Astrocyte (in vitro differentiated cells and primary cell): ENCODE measurements around the gene RAB11FIP4.

Experiments used
- EZH2 ChIP-seq: IDR thresholded peaks from 2 replicates; pipeline ENCODE4 v1.6.1; 2012; ENCODE audit warnings: mild to moderate bottlenecking, low read length, inconsistent platforms; ENCODE audit not compliant: insufficient read depth
- TF ChIP-seq, protein P1 (sequence below): IDR thresholded peaks from 2 replicates; pipeline ENCODE4 v1.5.1; 2011; ENCODE audit warnings: low read depth, mild to moderate bottlenecking, inconsistent platforms, low read length, moderate library complexity; ENCODE audit not compliant: insufficient read depth

DNA sequence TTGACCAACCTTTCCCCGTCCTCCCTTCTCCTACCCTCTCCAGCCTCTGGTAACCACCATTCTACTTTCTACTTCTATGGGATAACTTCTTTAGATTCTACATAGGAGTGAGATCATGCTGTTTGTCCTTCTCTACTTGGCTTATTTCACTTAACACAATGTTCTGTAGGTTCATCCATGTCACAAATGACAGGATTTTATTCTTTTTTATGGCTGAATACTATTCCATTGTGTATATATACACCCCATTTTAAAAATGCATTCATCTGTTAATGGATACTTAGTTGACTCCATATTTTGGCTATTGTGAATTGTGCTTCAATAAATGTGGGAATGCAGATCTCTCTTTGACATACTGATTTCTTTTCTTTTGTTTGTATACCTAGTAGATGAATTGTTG, 115.0 kb downstream of the RAB11FIP4 start:
- TF ChIP-seq, protein P1, sequence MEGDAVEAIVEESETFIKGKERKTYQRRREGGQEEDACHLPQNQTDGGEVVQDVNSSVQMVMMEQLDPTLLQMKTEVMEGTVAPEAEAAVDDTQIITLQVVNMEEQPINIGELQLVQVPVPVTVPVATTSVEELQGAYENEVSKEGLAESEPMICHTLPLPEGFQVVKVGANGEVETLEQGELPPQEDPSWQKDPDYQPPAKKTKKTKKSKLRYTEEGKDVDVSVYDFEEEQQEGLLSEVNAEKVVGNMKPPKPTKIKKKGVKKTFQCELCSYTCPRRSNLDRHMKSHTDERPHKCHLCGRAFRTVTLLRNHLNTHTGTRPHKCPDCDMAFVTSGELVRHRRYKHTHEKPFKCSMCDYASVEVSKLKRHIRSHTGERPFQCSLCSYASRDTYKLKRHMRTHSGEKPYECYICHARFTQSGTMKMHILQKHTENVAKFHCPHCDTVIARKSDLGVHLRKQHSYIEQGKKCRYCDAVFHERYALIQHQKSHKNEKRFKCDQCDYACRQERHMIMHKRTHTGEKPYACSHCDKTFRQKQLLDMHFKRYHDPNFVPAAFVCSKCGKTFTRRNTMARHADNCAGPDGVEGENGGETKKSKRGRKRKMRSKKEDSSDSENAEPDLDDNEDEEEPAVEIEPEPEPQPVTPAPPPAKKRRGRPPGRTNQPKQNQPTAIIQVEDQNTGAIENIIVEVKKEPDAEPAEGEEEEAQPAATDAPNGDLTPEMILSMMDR, result no peak
- TF ChIP-seq EZH2, result no peak
